Measurements from ENCODE around the gene ADAM15.

ADAM15 gene

GRCh38 chr1:155050560-155051341 is at the start of gene ADAM15:
Gene ADAM15, plus strand, starts transcription at chr1:155051316. Its CDS starts 71 bp downstream, at chr1:155051387.
- DNase-seq (ENCODE audit: low spot score), result peak; percentile 82

GRCh38 chr1:155001425-155001674 is 49.8 kb upstream of the ADAM15 start:
- no peak for DNase-seq (ENCODE audit: low spot score)

GRCh38 chr1:155001675-155002463 is 49.2 kb upstream of the ADAM15 start:
- DNase-seq (ENCODE audit: low spot score), result peak; percentile 100

- no peak for DNase-seq (ENCODE audit: low spot score)
Measured at GRCh38 chr1:155002464-155003226, 48.5 kb upstream of the ADAM15 start, which contains the start of gene ZBTB7B. Gene ZBTB7B, plus strand, starts transcription at chr1:155002802. Its CDS starts 11,859 bp downstream, at chr1:155014661.

GRCh38 chr1:155003227-155003765 is 47.8 kb upstream of the ADAM15 start:
- DNase-seq (ENCODE audit: low spot score), result no peak

- peak; percentile 61 for DNase-seq (ENCODE audit: low spot score)
Measured at GRCh38 chr1:155003766-155004351, 47.3 kb upstream of the ADAM15 start.

GRCh38 chr1:155004352-155005075 is 46.6 kb upstream of the ADAM15 start:
- no peak for DNase-seq (ENCODE audit: low spot score)

GRCh38 chr1:155005076-155006011 is 45.8 kb upstream of the ADAM15 start:
- DNase-seq (ENCODE audit: low spot score), result peak; percentile 76

- peak; percentile 80 for DNase-seq (ENCODE audit: low spot score)
Measured at GRCh38 chr1:155006601-155007101, 44.5 kb upstream of the ADAM15 start.

GRCh38 chr1:155007251-155007828 is 43.8 kb upstream of the ADAM15 start:
- peak; percentile 59 for DNase-seq (ENCODE audit: low spot score)

- DNase-seq (ENCODE audit: low spot score), result no peak
Measured at GRCh38 chr1:155008015-155008941, 42.8 kb upstream of the ADAM15 start.

- no peak for DNase-seq (ENCODE audit: low spot score)
Measured at GRCh38 chr1:155009221-155009711, 41.9 kb upstream of the ADAM15 start.

GRCh38 chr1:155009742-155010141 is 41.4 kb upstream of the ADAM15 start:
- no peak for DNase-seq (ENCODE audit: low spot score)

- no peak for DNase-seq (ENCODE audit: low spot score)
Measured at GRCh38 chr1:155010211-155010918, 40.8 kb upstream of the ADAM15 start.

GRCh38 chr1:155011004-155011416 is 40.1 kb upstream of the ADAM15 start:
- DNase-seq (ENCODE audit: low spot score), result no peak

- no peak for DNase-seq (ENCODE audit: low spot score)
Measured at GRCh38 chr1:155011437-155012025, 39.6 kb upstream of the ADAM15 start.

- peak; percentile 92 for DNase-seq (ENCODE audit: low spot score)
Measured at GRCh38 chr1:155012026-155012546, 39.0 kb upstream of the ADAM15 start.
